Skeletal muscle satellite cell (primary cell): ENCODE measurements around the gene CHP2.
"Not testable (repeated sequence)": the region's sequence is repeated elsewhere in the genome, so short reads cannot be mapped to it uniquely, and the experiment has no call there.

Source experiments
- H3K27me3 ChIP-seq: 2 replicates; pipeline ENCODE4 v1.7.0; 2013; ENCODE audit warnings: low read length; ENCODE audit not compliant: control insufficient read depth, insufficient read depth
- H3K36me3 ChIP-seq: 2 replicates; pipeline ENCODE4 v1.7.0; 2013; ENCODE audit warnings: mild to moderate bottlenecking, control low read depth, low read length; ENCODE audit not compliant: insufficient read depth
- H3K4me1 ChIP-seq: 2 replicates; pipeline ENCODE4 v1.7.0; 2013; ENCODE audit warnings: low read length; ENCODE audit not compliant: control insufficient read depth, insufficient read depth
- H3K4me2 ChIP-seq: 2 replicates; pipeline ENCODE4 v1.7.0; 2013; ENCODE audit warnings: mild to moderate bottlenecking, low read length
- H3K4me3 ChIP-seq: 2 replicates; pipeline ENCODE4 v1.7.0; 2013; ENCODE audit warnings: low read length
- H3K9ac ChIP-seq: 2 replicates; pipeline ENCODE4 v1.7.0; 2013; ENCODE audit warnings: mild to moderate bottlenecking, low read depth, low read length, moderate library complexity
- H3K9me3 ChIP-seq: replicated peaks from 2 replicates; pipeline ENCODE4 v1.7.0; 2013; ENCODE audit warnings: mild to moderate bottlenecking, control low read depth, low read length

CHP2 gene

GRCh38 chr16:23751053-23751452, 3.8 kb upstream of the CHP2 start:
- not testable (repeated sequence) for H3K36me3 ChIP-seq, H3K4me3 ChIP-seq, H3K4me2 ChIP-seq, H3K9me3 ChIP-seq, H3K4me1 ChIP-seq, H3K9ac ChIP-seq
- H3K27me3 ChIP-seq: peaks cover 21% of the 10 kb centered on the region

- Histone ChIP-seq H3K4me1 (no peaks in the 10 kb centered on the region), H3K9ac (no peak overlapping the region), H3K9me3 (no peaks in the 10 kb centered on the region), H3K4me2 (no peak overlapping the region), H3K27me3 (peaks cover 22% of the 10 kb centered on the region), H3K36me3 (no peaks in the 10 kb centered on the region), H3K4me3 (no peak overlapping the region)
Measured at GRCh38 chr16:23753908-23754593, 775 bp upstream of the CHP2 start.

GRCh38 chr16:23755484-23755809, 621 bp downstream of the CHP2 start:
- Histone ChIP-seq H3K4me3 (no peak overlapping the region), H3K9me3 (no peaks in the 10 kb centered on the region), H3K4me1 (no peaks in the 10 kb centered on the region), H3K27me3 (peaks cover 22% of the 10 kb centered on the region), H3K4me2 (no peak overlapping the region), H3K36me3 (no peaks in the 10 kb centered on the region), H3K9ac (no peak overlapping the region)

GRCh38 chr16:23757116-23757515, 2.3 kb downstream of the CHP2 start:
- H3K4me3 ChIP-seq: no peak overlapping the region
- H3K4me1 ChIP-seq: no peaks in the 10 kb centered on the region
- peaks cover 22% of the 10 kb centered on the region for H3K27me3 ChIP-seq
- no peak overlapping the region for H3K4me2 ChIP-seq
- H3K9ac ChIP-seq: no peak overlapping the region
- H3K36me3 ChIP-seq: no peaks in the 10 kb centered on the region
- H3K9me3 ChIP-seq: no peaks in the 10 kb centered on the region

- no peaks in the 10 kb centered on the region for H3K4me1 ChIP-seq
- H3K9ac ChIP-seq: no peak overlapping the region
- no peaks in the 10 kb centered on the region for H3K36me3 ChIP-seq
- no peak overlapping the region for H3K4me2 ChIP-seq
- H3K4me3 ChIP-seq: no peak overlapping the region
- no peaks in the 10 kb centered on the region for H3K9me3 ChIP-seq
- peaks cover 22% of the 10 kb centered on the region for H3K27me3 ChIP-seq
Measured at GRCh38 chr16:23757937-23758619, 3.3 kb downstream of the CHP2 start.

- no peak overlapping the region for H3K4me2 ChIP-seq
- no peaks in the 10 kb centered on the region for H3K27me3 ChIP-seq
- no peaks in the 10 kb centered on the region for H3K9me3 ChIP-seq
- no peak overlapping the region for H3K4me3 ChIP-seq
- no peaks in the 10 kb centered on the region for H3K4me1 ChIP-seq
- no peaks in the 10 kb centered on the region for H3K36me3 ChIP-seq
- no peak overlapping the region for H3K9ac ChIP-seq
Measured at GRCh38 chr16:23765933-23766332, 11.1 kb downstream of the CHP2 start.

- H3K4me2 ChIP-seq: no peak overlapping the region
- no peaks in the 10 kb centered on the region for H3K4me1 ChIP-seq
- no peaks in the 10 kb centered on the region for H3K27me3 ChIP-seq
- H3K9me3 ChIP-seq: no peaks in the 10 kb centered on the region
- no peak overlapping the region for H3K9ac ChIP-seq
- no peaks in the 10 kb centered on the region for H3K36me3 ChIP-seq
- no peak overlapping the region for H3K4me3 ChIP-seq
Measured at GRCh38 chr16:23768581-23768980, 13.8 kb downstream of the CHP2 start.

GRCh38 chr16:23771027-23771426, 16.2 kb downstream of the CHP2 start:
- Histone ChIP-seq H3K9ac (no peak overlapping the region), H3K27me3 (no peaks in the 10 kb centered on the region), H3K4me1 (no peaks in the 10 kb centered on the region), H3K4me2 (no peak overlapping the region), H3K4me3 (no peak overlapping the region), H3K36me3 (no peaks in the 10 kb centered on the region), H3K9me3 (no peaks in the 10 kb centered on the region)

GRCh38 chr16:23771642-23772041, 16.8 kb downstream of the CHP2 start:
- Histone ChIP-seq H3K4me3 (no peak overlapping the region), H3K9me3 (no peaks in the 10 kb centered on the region), H3K36me3 (no peaks in the 10 kb centered on the region), H3K4me2 (no peak overlapping the region), H3K27me3 (no peaks in the 10 kb centered on the region), H3K4me1 (no peaks in the 10 kb centered on the region), H3K9ac (no peak overlapping the region)

GRCh38 chr16:23773339-23773738, 18.5 kb downstream of the CHP2 start:
- Histone ChIP-seq H3K9me3 (no peaks in the 10 kb centered on the region), H3K27me3 (no peaks in the 10 kb centered on the region), H3K9ac (no peak overlapping the region), H3K36me3 (no peaks in the 10 kb centered on the region), H3K4me1 (no peaks in the 10 kb centered on the region), H3K4me2 (no peak overlapping the region), H3K4me3 (no peak overlapping the region)

- no peaks in the 10 kb centered on the region for H3K36me3 ChIP-seq
- H3K9me3 ChIP-seq: no peaks in the 10 kb centered on the region
- no peak overlapping the region for H3K4me2 ChIP-seq
- H3K9ac ChIP-seq: no peak overlapping the region
- H3K27me3 ChIP-seq: no peaks in the 10 kb centered on the region
- no peaks in the 10 kb centered on the region for H3K4me1 ChIP-seq
- H3K4me3 ChIP-seq: no peak overlapping the region
Measured at GRCh38 chr16:23781176-23781575, 26.4 kb downstream of the CHP2 start.

GRCh38 chr16:23784811-23785447, 30.1 kb downstream of the CHP2 start:
- Histone ChIP-seq H3K36me3 (no peaks in the 10 kb centered on the region), H3K9ac (no peak overlapping the region), H3K27me3 (no peaks in the 10 kb centered on the region), H3K4me3 (no peak overlapping the region), H3K4me2 (no peak overlapping the region), H3K9me3 (no peaks in the 10 kb centered on the region), H3K4me1 (no peaks in the 10 kb centered on the region)
